T-helper 1 cell (primary cell): ENCODE results near the gene IGSF21.
"Not testable (repeated sequence)": the region's sequence is repeated elsewhere in the genome, so short reads cannot be mapped to it uniquely, and the experiment has no call there.

Experiments
- DNase-seq, 5 donors: peaks; one replicate each; pipeline ENCODE4 v3.0.0-alpha.2; 2012 to 2020

Gene IGSF21

DNA sequence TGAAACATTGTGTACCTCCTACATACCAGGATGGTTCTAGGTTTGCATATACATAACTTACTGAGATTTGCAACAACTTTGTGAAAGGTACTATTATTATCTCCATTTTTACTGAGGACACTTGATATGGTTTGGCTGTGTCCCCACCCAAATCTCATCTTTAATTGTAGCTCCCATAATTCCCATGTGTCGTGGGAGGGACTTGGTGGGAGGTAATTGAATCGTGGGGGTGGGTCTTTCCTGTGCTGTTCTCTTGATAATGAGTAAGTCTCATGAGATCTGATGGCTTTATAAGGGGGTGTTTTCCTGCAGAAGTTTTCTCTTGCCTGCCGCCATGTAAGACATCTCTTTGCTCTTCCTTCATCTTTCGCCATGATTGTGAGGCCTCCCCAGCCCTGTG is 40.1 kb downstream of the IGSF21 start:
- no peak for DNase-seq

DNA sequence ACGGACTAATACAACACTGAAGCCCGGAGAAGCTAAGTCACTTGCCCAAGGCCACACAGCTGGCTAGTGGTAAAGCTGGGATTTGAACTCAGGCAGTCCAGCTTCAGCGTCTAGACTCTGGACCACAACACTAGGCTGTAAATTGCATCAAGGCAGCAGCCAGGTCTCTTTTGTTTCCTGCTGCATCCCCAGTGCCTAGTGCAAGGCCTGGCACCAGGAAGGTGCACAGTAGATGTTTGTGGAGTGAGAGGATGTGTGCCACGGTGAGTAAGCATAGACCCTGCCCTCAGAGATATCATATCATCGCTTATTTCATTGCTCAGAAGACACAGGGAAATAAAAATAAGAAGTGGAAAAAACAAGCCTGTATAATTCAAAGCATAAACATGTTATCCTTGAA is 40.9 kb downstream of the IGSF21 start:
- DNase-seq, result no peak

DNA sequence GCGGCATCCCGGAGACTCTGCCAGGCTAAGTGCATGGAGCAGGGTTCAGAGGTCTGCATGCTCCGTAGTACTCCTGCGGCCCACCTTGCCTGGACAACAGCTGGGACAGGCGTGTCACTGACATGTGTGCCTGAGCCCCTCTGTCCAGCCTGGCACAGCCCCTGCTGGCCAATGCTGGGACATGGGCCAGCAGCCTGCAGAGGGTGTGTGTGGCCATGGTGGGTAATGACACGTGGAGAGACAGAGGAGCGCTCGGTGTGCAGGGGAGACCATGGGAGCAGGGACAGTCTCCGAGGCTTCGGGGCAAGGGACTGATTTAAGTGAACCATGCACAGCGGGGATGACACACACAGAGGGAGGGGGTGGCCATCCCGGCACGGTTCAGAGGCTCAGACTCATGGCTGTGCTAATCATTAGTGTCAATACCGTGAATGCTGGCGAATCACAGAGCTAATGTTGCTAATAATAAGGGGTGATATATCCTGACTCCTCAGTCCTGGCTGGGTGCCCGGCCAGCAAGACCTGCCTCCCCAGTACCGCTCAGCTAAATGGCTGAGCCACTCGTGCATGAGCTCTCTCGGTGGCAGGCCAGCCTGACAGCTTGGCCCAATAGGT is 41.5 kb downstream of the IGSF21 start:
- no peak for DNase-seq

DNA sequence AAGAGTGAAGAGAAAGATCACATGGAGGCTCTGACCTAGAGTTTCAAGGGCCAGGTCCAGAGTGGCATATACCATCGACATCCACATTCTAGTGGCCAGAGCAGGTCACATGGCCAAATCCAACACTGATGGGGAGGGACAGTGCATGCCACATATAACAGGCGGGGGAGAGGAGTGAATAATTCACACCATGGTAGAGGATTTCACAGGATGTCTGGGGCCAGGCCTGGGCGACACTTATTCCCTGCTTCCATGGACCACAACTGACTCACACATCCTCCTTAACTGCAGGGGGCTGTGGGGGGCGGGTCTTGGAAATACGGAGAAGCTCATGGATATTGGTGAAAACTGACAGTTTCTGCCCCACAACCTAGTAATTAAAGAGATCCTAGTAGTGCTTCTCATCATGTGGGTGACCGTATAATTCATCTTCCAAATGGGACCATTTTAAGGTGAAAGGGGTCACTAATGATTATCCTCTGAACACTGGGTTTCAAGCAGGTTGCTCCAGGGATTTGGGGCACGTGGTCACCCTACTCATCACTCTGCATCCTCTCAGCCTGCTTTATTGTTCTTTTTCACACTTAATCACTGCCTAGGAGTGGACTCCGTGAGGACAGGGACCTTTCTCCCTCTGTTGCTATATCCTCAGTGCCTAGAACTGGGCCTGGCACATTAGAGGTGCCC is 44.0 kb downstream of the IGSF21 start:
- no peak for DNase-seq

DNA sequence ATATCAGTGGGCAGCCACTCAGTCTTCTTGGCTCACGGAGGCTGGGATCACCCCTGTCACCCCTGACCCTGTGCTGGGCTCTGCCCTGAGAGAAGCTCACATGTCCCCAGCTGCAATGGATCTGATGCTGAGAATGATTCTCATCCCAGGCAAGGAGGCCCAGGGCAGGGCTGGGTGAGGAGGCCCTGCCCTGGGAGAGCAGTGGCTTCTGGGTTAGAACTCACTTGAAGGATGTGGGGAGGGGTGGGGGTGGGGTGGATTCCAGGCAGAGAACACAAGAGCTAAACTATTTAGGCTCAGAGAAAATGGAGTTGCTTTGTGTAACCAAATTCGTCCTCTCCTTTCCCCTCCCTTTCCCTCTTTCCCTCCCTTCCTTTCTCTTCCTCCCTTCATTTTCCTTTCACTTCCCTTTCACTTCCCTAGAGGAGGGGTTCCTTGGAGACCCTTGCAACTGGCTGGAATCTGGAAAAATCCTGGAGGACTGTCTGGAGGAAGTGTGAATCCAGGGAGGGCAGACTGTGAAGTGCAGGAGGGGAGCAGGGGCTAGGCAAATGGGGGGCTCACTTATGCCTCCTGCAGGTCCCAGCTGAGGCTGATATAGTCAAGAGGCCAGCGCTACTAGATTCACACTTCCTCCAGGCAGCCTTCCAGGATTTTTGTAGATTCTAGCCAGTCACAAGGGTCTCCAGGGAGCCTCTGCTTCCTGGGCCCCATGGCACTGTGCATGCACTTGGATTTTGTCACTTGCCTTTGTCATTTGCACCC is 47.0 kb downstream of the IGSF21 start:
- DNase-seq, result no peak

DNA sequence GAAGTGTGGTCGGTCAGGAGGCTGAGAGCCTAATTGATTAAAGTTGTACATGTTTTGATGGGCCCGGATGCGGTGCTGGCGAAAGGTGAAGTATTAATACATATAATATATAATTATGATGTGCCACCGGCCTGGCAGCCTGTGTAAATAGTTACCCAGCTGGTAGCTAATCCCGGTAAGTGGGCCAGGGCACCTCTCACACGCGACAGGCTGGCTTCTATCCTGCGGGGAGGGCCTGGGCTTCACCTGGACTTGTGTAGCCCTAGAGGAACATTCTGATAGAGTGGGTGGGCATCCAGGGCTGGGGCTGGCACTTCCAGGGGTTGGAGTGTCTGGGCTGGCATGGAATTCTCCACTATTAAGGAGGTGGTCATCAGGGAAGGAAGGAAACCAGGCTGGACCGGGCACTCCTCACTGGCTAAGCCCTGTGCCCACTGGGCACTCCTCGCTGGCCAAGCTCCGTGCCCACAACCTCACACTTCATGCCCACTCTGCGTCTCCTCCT is 48.3 kb downstream of the IGSF21 start:
- no peak for DNase-seq

DNA sequence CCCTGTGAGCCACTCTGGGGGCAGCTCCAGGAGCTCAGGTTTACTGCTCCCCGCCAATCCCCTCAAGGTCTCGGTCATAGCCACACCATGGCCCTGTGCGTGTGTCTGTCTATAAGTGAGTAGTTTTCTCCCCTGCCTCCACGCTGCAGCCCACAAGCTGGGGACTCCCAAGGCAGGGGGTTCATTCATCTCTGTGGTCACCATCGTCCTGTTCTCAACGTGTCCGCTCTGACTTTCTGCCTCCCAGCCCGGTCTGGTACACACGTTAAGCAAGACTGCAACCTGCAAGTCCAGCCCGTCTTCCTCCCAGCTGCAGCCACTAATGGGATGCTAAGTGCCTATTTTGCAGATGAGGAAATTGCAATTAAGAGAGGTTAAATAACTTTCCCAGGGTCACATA is 49.8 kb downstream of the IGSF21 start:
- DNase-seq, result no peak

DNA sequence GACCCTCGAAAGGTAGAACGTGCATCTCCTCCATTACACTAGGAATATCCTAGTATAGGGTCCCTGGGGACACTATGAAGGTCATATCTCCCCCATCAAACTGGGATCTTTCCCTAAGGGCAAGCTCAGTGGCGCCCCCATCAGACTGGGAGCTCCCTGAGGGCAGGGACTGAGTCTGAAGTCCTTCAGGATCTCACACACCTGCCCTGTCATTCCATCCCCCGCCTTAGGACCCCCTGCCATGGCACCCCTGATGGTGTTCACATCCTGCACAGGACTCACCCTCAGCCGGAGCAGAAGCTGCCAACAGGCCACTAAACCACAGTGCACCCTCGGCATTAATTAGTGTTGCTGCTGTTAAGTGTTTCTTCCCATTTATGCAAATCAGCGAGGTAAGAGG is 50.4 kb downstream of the IGSF21 start:
- DNase-seq, result no peak

DNA sequence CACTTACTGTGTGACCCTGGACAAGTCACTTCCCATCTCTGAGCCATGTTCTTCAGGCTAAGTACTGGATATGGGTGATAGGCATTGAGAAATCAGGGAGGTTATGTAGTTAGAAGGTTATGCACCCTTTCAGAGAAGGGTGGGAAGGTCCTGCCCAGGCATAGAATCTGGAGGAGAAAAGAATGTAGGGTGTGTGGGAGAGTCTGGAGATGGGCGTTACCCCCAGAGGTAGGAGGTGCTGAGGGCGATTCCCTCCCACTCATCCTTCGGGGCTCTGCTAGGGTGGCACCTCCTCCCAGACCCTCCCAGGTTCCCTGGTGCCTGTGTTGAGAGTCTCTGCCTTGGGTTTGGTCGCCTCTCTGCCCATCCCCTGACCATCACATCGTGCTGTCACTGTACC is 51.1 kb downstream of the IGSF21 start:
- no peak for DNase-seq

DNA sequence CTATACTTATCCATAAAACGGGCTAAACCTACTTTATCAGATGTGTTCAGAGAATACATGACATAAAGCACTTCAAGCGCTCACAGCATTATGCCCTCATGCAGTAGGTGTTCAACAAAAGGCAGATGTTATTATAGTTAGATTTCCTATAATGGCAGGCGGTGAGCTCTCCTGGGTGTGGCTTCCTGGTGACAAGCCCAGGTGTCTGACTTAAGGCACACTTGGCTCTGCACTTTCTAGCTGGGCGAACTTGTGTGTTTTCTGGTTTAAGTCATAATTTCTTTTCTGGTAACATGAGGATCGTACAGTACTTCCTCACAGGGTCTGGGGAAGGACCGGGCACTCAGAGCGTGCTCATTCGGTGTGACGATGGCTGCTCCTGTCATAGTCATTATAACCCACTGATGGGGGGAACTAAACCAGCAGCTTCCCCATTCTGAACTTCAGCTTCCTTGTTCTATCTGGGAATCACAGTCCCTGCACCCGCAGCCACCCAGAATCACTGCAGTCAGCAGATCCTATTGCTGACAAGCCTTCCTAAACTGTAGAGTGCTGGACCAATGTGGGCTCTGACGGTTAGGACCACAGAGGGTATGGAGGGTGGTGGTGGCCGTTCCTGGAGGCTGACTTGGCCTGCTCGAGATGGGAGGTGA is 52.8 kb downstream of the IGSF21 start:
- DNase-seq, result no peak

DNA sequence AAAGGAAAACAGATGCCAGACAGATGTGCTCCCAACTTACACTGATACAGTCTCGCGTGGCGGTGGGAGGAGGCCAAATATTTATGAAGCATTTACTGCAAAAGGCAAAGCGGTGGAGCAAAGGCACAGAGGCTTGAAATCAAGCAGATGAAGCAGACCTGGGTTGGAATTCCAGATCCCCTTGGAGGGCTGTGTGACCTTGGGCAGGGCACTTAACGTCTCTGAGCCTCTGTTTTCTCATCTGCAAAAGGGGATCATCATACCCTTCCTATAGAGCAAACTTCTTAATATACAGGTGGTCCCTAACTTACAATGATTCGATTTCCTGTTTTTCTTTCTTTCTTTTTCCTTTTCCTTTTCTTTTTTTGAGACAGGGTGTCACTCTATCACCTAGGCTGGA is 54.1 kb downstream of the IGSF21 start:
- no peak for DNase-seq

DNA sequence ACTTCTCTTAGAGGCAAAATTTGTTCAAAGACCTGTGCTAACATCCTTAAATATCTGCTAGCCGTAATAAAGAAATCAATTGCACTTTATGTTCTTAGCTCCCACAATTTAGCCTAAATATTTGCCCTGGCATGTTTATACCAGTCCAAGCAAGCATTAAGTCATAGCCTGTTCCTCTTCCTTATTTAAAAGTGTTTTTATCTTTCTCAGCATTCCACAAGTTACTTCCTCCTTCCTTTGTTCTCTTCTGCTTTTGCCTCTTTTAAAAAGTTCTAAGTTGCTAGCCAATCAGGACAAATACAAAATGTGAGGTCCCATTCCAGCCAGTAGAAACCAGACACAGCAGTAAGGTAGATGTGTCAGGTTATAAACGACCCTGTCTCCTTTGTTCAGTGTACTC is 58.0 kb downstream of the IGSF21 start:
- DNase-seq, result not testable (repeated sequence)

DNA sequence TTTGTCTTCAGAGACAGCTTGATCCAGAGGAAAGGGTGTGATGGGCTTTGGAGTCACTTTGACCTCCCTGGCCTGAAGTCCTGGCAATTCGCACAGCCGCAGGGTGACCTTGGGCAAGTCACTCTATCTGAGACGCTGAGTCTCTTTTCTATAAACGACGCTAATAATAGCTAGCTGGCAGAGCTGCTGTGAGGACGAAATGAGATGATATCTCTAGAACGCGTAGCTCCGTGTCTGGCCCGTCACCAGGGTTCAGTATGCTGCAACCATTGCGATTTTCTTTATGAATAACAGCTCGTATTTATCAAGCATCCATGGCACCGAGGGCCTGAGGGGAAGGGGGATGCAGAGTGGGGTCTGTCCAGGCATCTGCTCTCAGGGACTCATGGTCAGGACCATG is 58.7 kb downstream of the IGSF21 start:
- DNase-seq, result no peak

DNA sequence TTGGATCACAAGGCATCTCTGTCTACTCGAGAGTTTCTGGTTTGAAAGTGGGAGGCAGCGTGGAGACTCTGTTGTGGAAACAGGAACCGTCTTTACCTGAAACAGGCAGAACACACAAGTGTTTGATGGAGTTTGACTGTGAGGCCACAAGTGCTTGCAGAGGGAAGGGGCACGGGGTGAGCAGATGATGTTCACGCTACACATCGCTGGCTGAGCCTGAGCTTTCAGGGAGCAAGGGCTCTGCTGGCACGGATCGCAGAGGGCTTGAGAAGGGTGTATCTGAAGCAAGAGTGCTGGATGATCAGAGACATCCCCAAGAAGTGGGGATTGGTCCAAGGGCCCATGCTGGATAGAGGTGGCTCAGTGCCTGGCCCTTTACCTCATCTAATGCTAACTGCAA is 59.3 kb downstream of the IGSF21 start:
- no peak for DNase-seq

DNA sequence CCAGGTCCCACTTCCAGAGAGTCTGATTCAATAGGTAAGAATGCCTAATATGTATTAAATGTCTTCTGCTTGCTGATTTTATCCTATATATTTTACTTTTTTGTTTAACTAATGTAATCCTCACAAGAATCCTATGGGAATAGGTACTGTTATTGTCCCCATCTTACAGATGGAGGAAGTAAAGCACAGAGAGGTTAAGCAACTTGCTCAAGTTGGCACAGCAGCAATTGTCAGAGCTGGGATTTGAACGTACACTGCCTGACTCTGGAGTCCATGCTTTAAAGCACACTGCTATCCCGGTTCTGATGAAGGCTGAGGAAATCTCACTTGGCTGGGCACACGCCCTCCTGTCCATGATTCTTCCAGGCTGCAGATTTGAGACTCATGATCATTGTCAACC is 62.8 kb downstream of the IGSF21 start:
- DNase-seq, result no peak

DNA sequence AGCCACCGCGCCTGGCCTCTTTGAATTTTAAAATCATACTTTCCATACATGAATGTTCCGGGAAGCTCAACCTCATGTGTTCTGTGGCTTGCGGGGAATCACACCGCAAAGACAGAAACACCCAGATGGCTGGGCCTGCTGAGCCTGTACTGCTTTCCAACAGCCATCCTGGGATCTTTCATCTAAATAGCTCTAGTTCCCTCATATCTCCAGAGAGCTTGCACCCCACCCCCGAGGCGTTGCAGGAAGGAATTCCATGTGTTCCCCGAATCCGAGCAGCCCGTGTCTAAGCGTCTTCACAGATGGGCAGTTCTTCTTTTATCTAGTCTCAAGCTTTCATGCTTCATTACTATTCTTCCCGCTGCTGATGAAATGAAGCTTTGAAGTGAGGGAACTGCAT is 66.4 kb downstream of the IGSF21 start:
- DNase-seq, result no peak

DNA sequence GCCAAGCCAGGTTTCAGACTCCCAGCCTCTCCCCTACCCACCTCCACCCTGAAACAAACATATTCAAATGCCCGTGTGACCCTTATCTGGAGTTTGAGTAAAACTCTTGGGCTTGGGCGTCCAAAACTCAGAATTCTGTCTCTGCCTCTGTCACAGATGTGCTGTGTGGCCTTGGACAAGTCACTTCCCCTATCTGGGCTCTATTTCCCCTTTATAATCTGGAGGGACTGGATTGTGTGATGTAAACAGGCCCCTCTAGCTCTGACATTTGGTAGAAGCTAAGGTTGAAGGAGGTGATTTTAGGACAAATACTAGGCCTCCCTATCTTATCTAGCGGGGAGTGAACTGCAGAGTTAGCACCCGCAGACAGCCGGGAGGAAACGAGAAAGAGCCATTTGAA is 67.5 kb downstream of the IGSF21 start:
- DNase-seq, result no peak

DNA sequence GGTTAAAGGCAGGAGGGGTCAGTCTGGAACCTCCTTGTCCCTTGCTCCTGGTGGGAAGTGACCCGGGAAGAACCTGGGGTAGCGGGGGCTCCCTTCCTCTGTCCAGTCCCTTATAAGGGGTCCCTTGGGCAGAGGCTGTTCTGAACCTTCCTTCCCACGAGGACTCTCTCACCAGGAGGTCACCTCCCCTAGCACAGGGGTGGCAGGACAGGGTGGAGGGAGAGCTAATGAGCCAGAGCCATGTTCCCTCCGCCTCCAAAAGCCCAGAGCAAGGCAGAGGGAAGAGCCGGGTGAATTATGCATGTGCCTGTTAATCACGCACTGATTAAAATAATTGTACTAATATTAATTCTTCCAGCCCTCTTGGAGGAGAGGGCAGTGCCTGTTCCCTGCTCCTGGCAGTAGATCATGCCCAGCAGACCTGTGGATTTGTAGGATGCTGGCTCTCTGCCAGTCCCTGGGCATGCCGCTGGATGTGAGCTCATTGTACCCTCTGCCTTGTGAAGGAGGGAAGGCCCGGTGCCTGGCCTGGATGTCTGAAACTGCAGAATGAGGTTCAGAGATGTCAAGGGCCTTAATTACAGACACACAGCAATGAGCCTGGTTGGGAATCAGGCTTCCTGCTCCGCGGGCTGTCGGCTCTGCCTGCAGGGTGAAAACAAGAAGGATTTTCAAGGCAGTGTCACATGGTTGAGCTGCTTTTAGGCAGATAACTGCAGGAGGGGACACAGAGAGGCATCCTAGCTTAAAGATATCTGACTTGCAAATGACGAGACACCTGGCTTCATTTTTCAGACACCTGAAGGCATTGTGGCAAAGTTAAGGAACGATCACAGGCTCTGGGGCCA is 68.2 kb downstream of the IGSF21 start:
- DNase-seq, result no peak

DNA sequence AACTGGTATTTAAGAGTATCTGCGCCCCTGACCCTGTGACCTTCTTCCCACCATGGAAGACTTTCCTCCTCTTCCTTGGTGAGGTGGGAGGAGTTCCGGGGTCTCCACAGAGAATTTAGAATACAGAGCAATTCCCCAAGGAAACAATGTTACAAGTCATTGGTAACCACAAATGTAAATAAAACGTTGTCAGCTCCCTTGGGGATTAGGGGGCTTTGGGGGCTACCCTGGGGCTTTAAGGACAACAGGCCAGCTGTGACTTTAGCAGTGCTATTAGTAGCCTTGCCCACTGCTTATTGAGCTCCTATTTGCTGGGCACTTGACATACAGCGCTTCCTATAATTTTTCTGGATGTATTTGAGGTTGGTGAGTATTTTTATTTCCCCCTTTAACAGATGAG is 69.0 kb downstream of the IGSF21 start:
- no peak for DNase-seq

DNA sequence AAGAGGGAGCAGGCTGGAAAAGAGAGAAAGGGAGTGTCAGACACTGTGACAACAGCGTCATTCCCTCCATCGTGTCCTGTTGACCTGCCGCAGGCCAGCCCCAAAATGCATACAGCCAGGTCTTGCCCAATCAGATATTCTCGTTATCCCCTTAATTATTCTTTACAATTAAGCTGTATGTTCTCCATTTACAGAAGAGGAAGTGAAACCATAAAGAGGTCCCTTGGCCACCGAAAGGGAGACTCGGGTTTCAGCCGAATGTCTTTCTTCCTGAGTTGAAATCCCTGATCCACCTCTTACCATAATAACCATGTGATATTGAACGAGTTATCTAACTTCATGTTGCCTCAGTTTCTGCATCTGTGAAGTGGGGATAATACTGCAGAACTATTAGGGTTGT is 70.5 kb downstream of the IGSF21 start:
- no peak for DNase-seq

DNA sequence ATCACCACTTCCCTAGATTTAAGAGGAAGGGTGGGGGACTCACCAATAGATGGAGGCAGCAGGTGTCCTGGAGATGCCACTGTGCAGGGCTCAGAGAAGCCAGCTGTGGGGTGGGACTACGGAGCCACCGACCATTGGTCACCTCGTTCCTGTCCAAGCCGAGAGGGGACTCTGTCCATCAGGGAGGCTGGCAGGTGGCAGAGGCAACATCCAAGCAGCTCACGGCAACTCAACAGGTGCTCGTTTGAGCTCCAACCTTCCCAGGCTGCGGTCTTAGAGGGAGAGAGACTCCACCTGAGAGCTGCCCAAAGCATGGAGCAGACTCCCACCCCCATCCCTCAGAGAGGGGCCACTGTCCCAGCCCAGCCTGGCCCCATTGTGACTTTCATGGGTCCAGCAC is 71.4 kb downstream of the IGSF21 start:
- DNase-seq, result no peak

DNA sequence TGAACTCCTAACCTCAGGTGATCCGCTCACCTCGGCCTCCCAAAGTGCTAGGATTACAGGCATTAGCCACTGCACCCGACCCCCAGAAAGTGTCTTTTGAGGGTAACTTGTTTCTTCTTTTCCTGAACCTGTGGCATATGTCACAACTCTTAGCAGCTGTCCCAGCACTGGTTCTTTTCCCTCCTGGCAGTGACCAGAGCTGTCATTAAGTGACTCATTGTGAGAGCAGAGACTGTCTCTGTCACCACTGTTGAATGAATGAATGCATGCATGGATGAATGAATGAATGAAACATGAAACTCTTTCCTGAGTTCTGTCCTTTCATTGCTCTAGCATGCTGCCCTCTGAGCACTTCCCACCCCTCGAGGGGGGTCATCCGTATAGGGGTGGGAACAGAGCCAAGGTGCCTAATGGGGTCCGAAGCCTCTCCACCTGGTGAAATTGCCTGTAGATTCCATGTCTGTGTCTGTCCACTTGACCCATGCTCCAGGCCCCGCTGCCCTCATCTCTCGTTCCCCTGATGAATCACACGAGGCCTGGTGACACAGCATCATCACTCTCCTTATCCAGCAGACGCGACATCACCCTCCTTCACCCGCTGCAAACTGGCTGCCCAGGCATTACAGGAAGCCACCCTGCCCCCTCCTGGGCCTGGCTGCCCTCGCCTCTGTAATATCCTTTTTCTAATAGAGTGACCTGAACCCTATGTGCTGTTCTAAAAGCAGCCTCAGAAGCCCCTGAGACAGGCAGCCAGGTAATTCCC is 75.0 kb downstream of the IGSF21 start:
- no peak for DNase-seq
